NCI-H69 (cell line): ENCODE data around the gene UNC119.

Source experiments
- DNase-seq: peaks from one replicate; lab custom pipeline; 2025; lab: John Stamatoyannopoulos, UW

UNC119 gene

DNA sequence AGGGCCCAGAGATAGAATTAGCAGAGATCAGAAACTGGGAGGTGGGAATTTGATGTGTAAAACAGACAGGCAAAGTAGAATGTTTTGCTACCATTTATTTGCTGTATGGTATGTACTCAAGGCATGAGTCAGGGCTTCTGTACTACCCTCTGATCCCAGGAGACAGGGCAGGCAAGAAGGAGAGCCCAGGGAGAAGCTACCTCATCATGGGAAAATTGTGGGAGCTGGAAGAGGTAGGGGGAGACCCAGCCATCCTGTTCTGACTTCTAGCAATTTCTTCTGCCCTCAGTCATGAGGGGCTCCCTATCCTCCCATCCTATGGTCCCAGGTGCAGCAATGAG lies 20.6 kb upstream of the UNC119 start:
- DNase-seq = no peak

DNA sequence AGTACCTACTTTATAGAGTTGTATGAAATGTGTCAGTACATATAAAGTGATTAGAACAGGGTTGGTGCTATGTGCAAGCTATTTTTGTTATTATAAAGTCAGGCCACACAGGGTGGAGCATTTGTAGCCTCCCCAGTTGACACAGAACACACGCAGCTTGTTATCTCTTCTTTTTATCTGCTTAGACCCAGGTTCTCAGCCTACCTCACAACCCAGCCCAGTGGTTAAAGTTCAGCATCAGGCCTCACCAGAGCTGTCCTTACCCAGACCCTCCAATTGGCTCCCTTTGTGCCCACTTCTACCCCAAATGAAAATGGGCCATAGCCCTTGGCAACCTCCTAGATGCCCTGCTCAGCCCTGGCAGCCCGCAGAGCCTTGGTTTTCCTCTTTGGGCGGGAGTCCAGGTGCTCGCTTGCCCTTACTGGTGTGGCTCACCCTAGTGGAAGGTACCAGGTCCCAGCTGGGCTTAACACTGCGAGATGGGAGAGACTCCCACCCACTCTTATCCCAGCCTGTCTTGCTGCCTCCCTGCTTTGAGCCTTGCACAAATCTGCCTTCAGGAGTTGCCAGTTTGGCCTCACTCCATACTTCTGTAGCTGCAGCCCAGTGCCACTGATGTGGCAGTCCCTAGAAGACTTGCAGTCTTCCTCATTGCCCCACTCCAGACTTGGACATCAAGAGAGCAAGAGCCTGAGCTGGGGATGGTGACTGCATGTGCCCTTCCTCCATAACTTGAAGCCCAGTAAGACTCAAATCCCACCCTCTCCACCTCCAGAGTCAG lies 20.0 kb upstream of the UNC119 start:
- DNase-seq = peak; percentile 21

DNA sequence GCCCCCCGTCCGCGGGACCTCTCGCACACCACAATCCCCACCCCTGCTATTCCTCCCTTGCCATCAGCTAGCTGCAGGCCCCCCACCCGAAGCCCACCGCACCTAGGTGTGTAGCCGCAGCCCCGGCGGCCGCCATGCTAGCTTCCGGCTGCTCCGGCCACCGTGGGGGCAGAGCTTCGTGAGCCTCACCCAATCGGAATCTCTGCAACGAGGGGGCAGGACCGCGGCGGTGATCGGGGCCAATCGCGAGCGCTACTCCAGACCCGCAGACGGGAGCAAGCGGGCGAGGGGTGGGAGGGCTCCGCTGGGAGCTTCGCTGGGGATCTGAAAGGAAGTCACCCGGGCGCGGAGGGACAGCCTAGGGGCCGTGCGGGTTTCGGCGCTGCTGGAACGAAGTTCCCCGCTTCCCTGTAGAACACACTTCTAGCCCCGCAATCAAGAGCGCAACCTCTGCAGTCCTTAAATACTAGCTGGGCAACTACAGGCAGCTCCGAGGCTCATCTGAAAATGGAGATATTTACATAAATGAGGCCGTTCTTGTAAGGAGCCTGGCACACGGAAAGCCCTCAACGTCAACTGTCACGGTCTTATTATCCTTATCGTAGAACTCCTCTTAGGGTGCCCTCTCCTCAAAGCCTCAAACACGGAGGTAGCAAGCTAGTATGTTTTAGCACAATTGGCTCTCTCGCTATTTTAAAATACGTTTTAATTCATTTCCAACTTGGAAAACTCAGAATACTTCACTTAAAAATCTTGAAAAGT lies 19.1 kb upstream of the UNC119 start, which contains the start of gene PIGS:
Gene PIGS, minus strand, starts transcription at position 164 of the 762 bp plus-strand sequence. Its CDS starts 28 bp downstream, at position 136.
- DNase-seq = peak; percentile 98

DNA sequence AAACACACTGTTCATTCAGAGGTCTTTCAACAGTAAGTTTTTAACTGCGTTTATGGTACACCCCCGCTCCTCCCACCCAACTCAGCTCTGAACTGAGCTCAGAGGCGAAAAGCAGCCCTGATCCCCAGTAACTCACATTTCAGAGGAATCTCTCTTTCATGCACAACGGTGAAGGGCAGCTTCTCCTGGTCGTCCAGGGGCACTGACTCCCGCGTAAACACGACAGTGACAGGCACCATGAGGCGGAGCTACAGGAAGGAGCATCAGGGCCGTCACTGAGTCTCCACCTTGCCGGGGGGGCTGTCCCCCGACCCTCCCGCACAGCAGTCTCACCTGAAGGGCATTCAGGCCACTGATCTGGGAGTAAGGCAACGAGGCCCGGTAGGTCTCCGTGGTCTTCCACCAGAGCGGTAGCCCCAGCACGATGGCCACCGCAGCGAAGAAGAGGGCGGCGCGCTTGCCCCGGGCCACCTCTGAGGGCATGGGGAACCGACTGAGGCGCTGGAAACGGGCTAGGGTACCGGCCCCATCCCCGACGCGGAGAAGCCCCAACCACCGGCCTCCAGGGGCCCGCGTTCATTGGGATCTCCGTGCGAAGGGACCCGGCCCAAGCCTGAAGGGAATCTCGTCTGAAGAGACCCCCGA lies 18.4 kb upstream of the UNC119 start:
- DNase-seq = peak; percentile 81

DNA sequence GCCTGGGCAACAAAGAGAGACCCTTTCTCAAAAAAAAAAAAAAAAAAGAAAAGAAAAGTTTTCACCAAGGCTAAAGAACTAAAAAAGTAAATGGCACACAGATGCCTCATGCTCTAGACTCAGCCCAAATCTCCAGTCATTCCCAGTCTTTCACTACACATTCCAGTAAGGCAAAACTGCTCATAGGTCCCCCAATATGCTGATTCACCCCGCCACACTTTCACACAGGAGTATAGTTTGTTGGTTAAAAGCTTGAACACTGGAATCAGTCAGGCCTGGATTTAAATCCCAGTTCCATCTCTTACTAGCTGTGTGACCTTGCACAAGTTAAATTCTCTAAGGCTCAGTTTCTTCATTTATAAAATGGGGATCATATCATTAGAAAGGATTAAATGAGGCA lies 17.0 kb upstream of the UNC119 start:
- DNase-seq = no peak

DNA sequence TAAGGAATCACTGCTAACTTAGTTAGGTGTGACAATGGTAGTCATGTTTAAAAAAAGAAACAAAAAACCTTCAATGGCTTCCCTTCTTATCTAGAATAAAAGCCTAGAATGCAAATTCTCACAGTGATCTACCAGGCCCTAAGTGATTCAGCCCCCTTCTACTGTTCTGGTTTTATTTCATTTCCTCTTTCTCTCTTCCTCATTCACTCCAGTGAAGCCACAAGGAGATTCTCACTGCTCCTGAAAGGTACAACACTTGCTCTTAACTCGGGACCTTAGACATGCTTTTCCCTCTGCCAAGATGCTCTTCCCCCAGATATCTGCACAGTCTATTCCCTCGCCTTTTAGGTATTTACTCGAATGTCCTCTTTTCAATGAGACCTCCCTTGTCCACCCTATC lies 15.2 kb upstream of the UNC119 start:
- no peak for DNase-seq

DNA sequence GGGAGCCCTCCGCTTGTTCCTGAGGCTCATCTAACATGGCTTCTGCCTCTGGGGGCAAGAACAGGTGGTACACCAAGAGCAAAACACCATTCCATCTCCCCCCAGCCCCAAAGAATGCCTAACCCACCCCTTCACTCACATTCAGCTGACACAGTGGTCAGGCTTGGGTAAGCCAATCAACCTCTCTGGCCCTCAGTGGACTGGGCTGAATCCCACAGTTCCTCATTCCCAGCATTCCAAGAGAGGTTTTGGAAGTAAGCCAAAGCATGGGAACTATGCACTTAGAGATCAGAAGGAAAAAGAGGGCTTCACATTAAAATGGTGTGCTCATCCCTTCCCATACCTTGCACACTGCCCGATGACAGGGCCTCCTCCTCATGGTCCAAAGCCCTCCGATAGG lies 11.1 kb upstream of the UNC119 start:
- no peak for DNase-seq

DNA sequence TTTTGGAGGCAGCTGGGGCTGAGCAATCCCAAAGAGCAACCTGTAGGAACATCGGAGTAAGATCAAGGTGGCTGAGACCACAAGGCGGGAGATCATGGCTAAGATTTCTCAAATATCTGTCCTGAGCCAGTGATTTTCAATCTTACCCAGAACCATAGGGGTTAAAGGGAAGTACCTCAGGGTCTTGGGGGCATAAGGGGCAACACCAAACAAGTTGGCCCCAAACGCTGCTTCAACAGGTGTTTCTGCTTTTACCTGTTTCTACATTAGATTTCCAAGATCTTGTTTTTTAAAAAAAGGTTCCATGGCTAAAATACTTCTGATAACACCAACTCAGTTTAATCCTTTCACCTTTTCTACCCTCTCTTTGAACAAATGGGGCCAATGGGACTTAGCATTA lies 2.6 kb upstream of the UNC119 start:
- no peak for DNase-seq

DNA sequence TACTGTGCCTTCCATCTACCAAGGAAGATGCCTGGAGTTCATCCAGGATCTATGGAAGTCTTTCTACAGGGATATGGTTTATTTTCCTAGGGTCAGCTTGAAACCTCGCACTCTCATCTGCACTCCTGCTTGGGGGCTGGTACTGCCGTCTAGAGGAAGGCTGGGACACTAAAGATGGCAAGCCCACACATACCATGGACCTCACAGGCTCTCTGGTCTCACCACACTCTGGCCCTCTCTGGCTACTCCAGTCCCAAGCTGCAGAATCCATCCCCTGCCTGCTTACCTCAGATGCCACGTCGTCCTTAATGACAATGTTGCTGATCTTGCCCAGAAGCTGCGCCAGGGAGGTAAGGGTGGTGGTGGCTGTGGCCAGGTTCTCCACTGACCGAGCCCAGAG lies 2.1 kb upstream of the UNC119 start:
- DNase-seq = no peak

DNA sequence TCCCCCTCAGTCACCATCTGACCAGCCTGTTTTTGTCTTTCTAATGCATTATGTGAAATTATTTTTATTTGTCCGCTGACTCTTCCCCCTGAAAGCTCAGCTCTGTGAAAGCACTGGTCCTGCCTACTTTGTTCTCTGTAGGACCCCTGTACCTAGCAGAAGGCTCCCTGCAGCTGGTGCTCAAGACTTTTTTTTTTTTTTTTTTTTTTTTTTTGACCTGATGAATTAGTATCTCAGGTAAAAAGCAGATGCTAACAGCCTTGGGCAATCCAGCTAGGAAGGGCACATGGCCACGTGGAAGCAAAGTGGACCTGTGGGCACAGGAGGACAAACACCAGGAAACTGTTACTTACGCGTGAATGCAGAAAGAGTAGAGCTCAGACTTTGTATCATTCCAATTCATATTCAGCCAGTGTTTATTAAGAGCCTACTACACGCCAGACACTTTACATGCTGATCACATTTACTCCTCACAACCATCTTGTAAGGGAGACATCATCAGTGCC lies 629 bp upstream of the UNC119 start:
- DNase-seq = peak; percentile 40

DNA sequence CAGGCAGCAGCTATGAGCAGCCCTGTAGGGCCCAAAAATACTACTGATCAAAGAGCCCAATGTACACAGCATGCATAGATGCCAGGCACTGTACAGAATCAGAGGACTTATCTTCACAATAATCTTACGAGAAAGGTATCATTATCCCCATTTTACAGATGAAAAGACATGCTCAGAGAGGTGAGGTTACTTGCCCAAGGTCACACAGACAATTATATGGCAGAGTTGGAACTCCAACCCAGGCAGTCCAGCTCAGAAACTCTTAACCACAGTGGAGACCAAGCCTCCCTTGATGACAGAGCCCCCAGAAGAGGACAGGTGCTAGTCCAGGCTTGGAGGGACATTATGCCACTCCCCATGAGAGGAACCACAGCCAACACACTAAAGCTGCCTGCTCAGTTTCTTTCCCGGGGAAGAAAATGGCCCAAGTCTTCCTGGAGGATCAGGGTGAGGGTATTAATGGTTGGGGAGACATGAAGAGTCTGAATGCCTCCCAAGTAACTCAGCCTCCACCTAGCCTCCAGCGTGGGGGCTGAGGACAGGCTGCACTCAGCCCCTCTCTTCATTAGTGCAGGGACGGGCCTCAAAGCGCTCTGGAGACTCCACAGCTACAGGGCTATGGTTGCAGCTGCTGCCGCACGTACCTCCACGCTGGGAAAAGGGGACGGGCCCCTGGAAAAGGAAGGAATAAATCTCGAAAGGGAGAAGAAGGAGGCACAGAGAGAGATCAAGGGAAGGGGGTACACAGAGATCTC lies 826 bp downstream of the UNC119 start:
- peak; percentile 54 for DNase-seq

DNA sequence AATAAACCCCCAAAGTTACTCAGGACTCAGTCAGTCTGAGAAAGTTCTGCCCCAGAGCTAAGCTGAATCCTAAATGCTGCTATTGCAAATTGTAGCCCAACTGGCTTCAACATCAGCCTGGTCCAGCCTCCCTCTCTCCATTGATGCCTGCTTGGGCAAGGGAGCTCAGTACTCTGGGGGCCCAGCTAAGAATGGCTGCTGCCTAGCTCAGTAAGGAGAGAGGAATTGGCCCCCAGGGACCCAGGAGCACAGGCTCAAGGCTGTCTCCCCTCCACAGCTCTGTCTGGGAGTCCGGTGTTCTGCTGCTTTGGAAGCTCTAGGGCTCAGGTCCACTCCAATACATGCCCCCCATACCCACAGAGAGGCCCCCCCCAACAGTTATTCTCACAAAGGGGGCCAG lies 1.6 kb downstream of the UNC119 start:
- peak; percentile 18 for DNase-seq

DNA sequence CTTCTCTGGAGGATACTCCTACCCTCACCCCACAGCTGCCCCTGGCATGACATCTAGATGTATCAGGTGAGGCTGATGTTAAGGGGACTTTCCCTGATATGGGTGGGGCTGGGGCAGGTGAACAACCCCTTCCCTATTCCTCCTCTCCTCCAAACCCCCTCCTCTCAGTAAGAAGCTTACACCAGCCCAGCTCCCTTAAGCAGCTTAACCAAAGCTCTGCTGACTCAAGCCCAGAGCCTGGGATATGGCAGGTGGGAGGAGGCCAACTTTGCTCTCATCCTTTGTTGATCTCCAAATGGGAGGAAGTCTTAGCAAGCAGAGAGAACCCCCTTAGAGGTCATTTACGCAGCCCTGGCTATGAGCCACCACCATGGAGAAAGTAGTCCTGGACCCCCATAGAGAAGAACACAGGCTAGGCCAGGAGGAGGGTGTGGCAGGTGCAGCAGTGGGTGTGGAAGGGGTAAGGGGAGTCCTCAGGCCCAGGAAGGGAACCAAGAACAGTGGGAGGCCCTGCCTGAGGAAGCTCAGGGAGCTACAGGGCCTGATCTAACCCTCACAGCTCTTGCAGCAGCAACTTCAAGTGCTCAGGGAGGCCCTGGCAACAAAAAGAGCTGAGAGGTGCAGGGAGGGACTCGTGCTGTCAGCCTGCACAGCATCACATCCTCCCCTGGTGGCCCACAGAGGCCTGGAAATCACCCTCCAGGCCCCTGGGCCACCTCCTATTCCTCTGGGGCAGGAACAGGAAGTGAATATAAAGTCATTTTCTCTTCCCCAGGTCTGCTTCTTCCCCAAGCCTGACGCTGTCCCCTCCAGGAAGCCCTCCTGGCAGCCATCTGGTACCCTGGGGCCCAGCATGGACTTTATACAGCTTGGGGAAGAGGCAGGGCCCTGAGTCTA lies 2.9 kb downstream of the UNC119 start:
- DNase-seq = peak; percentile 60

DNA sequence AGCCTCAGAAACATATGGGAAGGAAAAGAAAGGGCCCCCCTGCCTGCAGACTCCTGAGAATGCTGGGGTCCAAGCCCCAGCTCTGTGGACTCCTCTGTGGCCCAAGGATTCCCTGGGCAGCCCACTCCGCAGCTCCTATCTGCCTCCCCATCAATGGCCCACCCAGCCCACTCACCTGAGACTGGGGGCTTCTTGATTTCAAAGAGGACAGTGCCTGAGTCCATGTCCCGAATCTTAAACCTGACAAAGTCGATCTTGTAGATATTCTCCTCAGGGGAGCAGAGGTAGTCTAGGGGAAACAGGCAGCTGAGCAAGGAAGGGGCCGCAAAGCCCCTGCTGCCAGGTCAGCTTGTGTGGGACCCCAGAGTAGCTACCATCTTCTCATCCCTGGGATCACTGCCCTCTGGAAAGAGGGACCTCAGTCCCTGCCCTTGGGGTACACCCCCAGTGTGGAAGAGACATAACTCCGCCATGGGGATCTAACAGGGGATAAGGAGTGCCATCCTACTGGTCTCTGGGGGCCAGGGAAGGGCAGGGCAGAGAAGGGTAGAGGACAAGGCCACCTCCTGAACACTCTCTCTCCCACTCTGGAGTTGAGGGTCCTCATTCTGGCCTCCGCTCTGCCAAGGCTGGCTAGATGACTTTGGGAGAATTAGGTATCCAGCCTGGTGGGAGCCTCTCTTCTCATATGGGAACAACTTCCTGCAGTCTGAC lies 3.9 kb downstream of the UNC119 start:
- no peak for DNase-seq

DNA sequence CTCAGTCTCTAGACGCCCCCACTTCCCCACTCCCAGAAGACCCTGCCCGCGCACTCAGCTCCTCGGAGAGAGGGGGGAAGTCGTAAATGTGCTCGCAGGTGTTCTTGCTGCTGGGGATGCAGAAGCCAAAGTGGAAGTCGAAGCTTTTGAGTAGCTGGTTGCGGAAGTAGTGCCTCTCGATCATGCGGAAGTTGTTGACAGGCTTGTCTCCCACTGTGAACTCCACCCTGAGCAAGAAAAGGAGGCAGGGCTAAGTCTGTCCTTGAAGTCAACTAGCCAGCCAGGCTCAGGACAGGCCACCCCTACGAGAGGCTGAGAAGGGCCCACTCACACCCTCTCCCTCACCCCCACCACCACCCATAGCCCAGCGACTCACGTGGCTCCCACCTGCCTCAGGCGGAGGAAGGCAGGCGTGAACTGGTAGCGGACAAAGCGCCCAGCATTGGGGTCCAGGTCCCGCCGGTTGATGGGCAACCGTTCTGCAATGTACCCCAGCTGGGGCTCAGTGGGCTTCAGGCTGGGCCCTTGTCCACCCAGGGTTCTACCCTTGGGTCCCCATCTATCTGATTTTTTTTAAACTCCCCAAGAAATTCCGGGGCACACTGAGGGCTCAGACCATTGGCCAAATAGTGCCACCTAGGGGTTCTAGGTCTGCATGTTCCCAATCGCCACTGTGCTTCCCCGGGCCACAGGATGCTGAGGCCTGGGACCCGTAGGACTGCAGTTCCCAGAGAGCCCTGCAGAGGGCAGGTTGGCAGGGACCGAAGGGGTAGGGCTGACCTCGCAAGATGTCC lies 4.6 kb downstream of the UNC119 start:
- DNase-seq = peak; percentile 74

DNA sequence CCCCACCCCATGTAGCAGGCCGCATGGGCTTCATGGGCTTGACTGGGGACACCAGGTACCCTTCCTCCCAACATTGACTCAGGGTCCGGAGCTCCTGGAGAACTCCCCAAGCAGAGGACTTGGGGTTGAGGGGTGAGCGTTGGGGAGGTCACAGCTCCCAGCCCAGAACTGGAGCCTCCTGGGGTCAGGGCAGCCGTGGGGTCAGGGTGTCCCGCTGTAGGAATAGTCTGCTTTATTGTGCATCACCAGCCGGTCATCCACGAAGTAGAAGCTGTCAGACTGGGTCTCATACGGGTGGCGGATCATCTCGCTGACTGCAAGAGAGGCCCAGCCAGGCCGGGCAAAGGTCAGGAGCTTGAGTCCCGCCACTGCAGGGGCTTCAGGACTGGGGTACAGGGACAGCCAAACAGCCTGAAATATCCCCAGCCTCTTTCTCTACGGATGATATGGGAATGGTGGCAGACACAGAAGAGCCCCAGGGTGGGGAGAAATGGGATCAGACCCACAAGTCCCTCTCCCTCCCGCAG lies 5.3 kb downstream of the UNC119 start:
- no peak for DNase-seq

DNA sequence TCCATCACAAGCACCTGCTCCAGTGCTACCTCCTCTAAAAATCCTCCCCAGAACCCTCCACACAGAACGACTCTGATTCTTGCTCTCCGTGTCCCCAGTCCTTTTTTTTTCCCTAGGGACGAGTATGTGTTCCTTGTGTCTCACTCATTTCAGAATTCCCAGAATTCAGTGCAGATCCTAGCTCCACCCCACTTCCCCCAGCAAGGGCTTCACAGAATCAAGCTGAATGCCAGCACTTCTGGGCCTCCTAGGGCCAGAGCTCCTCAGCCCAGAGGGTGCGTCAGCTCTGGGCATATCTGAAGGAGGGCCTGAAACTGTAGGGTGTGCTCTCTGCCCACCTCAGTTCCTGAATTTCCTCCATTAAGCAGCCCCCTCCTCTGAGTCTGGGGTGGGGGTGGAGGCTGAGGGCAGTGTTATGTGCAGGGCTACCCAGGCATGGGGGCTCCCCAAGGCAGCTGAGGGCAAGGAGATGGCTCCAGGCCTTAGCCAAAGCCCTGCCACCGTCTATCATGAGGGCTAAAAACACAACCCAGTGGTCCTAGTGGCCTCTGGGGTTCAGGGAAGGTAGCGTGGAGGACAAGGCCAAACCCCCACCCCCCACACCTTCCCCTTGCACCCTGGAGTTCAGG lies 6.5 kb downstream of the UNC119 start:
- DNase-seq = no peak

DNA sequence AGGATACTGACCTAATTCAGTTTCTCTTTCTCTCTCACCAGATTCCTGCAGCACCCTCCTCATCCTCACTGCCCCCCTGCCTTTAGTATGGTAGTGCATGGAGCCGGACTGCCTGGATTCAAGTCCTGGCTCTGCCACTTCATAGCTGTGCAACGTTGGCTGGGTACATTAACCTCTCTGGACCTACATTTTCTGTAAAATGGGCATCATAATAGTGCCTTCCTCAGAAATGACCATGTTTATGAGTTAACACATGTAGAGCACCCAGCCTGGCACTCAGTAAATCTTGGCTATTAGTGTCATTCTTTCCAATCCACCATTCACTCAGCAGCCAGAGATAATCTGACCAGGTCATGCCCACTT lies 7.3 kb downstream of the UNC119 start:
- no peak for DNase-seq
